Measurements from ENCODE around the gene BTBD17. TPM values are rescaled to one million over a fixed set of nuclear protein-coding genes. Genes with fewer than 3 reads are reported as not detected.

The BTBD17 gene
- total RNA-seq, 1 donor from 2014 or later, result not detected

DNA sequence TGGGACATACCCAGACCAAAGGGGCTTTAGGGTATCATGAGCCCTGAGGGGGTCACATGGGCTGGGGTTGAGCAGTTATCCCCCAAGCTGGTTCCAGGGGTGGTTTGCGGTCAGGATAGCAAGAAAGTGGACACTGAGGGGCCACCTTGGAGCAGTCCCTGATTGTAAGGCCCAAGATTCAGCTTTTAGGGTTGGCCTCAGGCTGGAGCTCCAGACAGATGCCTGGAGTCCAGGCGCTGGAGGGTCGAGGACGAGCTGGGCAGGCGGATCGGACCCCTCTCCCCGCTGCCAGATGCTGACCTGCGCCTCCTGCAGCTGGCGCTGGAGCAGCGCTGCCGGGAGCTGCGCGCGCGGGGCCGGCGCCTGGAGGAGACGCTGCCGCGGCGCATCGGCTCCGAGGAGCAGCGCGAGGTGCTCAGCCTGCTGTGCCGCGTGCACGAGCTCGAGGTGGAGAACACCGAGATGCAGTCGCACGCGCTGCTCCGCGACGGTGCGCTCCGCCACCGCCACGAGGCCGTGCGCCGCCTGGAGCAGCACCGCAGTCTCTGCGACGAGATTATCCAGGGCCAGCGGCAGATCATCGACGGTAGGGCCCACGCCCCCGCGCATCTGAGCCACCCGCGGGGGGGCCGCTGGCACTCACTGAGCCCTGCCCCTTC lies 10.0 kb downstream of the BTBD17 start:
- TF ChIP-seq, protein P1, sequence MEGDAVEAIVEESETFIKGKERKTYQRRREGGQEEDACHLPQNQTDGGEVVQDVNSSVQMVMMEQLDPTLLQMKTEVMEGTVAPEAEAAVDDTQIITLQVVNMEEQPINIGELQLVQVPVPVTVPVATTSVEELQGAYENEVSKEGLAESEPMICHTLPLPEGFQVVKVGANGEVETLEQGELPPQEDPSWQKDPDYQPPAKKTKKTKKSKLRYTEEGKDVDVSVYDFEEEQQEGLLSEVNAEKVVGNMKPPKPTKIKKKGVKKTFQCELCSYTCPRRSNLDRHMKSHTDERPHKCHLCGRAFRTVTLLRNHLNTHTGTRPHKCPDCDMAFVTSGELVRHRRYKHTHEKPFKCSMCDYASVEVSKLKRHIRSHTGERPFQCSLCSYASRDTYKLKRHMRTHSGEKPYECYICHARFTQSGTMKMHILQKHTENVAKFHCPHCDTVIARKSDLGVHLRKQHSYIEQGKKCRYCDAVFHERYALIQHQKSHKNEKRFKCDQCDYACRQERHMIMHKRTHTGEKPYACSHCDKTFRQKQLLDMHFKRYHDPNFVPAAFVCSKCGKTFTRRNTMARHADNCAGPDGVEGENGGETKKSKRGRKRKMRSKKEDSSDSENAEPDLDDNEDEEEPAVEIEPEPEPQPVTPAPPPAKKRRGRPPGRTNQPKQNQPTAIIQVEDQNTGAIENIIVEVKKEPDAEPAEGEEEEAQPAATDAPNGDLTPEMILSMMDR (IDR thresholded peaks at IDR 0.05), result peak; percentile 38
- Mint-ChIP-seq H3K9me3 (ENCODE audit: low read depth) (no peaks in the 10 kb centered on the region), H3K4me1 (ENCODE audit: low read depth) (no peaks in the 10 kb centered on the region), H3K4me3 (ENCODE audit: unreplicated experiment) (no peak overlapping the region), H3K27ac (ENCODE audit: unreplicated experiment) (no peak overlapping the region), H3K36me3 (ENCODE audit: low read depth) (no peaks in the 10 kb centered on the region), H3K27me3 (ENCODE audit: low read depth) (peaks cover 64% of the 10 kb centered on the region)
- no peak for DNase-seq (ENCODE audit: low spot score)

DNA sequence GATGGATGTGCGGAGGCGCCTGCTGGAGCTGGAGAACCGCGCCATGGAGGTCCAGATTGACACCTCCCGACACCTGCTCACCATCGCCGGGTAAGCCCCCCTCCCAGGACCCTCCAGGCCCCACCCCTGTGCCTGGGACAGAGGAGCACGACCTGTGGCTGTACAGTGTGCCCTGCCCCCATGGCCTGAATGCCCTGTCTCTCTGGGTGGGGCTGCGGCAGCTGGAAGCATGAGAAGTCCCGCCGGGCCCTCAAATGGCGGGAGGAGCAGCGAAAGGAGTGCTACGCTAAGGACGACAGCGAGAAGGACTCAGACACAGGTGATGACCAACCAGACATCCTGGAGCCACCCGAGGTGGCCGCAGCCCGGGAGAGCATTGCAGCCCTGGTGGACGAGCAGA lies 11.2 kb downstream of the BTBD17 start:
- Mint-ChIP-seq H3K4me1 (ENCODE audit: low read depth) (no peaks in the 10 kb centered on the region), H3K36me3 (ENCODE audit: low read depth) (no peaks in the 10 kb centered on the region), H3K9me3 (ENCODE audit: low read depth) (no peaks in the 10 kb centered on the region), H3K27ac (ENCODE audit: unreplicated experiment) (no peak overlapping the region), H3K4me3 (ENCODE audit: unreplicated experiment) (no peak overlapping the region), H3K27me3 (ENCODE audit: low read depth) (peaks cover 64% of the 10 kb centered on the region)
- no peak for DNase-seq (ENCODE audit: low spot score)
- TF ChIP-seq, protein P1 (IDR thresholded peaks at IDR 0.05), result no peak

DNA sequence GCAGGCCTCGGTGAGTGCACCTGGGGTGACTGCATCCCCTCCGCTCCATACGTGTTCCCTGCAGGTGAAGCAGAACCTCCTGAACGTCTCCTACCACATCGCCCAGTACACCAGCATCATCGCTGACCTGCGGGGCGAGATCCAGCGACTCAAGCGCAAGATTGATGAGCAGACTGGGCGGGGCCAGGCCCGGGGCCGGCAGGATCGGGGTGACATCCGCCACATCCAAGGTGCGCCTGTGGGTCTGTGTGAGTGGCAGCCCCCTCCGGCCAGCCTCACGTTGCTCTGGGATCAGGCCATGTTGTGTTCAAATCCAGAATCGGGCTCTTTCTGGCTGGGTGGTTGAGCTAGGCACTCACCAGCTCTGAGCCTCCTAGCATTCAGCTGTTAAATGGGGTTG lies 12.5 kb downstream of the BTBD17 start:
- DNase-seq (ENCODE audit: low spot score), result no peak
- no peak overlapping the region for H3K27ac Mint-ChIP-seq (ENCODE audit: unreplicated experiment)
- no peak overlapping the region for H3K4me3 Mint-ChIP-seq (ENCODE audit: unreplicated experiment)
- no peaks in the 10 kb centered on the region for H3K4me1 Mint-ChIP-seq (ENCODE audit: low read depth)
- peaks cover 68% of the 10 kb centered on the region for H3K27me3 Mint-ChIP-seq (ENCODE audit: low read depth)
- no peaks in the 10 kb centered on the region for H3K9me3 Mint-ChIP-seq (ENCODE audit: low read depth)
- TF ChIP-seq, protein P1 (IDR thresholded peaks at IDR 0.05), result no peak
- no peaks in the 10 kb centered on the region for H3K36me3 Mint-ChIP-seq (ENCODE audit: low read depth)

DNA sequence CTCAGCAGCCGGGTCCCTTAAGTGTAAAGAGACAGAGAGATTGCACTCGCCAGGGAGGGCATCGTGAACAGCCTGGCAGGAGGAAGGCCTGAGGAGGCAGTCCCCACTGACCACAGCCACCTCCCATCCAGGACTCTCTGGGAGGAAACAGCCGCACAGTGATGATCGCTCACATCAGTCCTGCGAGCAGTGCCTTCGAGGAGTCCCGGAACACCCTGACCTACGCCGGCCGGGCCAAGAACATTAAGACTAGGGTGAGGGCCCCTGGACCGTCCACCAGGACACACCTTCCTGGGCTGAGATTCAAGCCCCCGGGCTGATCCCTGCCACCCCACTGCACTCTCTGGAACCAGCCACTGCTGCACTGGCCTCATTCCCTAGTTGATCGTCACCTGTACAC lies 14.0 kb downstream of the BTBD17 start:
- H3K27me3 Mint-ChIP-seq (ENCODE audit: low read depth), result peaks cover 58% of the 10 kb centered on the region
- no peaks in the 10 kb centered on the region for H3K4me1 Mint-ChIP-seq (ENCODE audit: low read depth)
- no peaks in the 10 kb centered on the region for H3K36me3 Mint-ChIP-seq (ENCODE audit: low read depth)
- H3K4me3 Mint-ChIP-seq (ENCODE audit: unreplicated experiment), result no peak overlapping the region
- H3K9me3 Mint-ChIP-seq (ENCODE audit: low read depth), result no peaks in the 10 kb centered on the region
- no peak overlapping the region for H3K27ac Mint-ChIP-seq (ENCODE audit: unreplicated experiment)
- TF ChIP-seq, protein P1 (IDR thresholded peaks at IDR 0.05), result no peak
- no peak for DNase-seq (ENCODE audit: low spot score)

DNA sequence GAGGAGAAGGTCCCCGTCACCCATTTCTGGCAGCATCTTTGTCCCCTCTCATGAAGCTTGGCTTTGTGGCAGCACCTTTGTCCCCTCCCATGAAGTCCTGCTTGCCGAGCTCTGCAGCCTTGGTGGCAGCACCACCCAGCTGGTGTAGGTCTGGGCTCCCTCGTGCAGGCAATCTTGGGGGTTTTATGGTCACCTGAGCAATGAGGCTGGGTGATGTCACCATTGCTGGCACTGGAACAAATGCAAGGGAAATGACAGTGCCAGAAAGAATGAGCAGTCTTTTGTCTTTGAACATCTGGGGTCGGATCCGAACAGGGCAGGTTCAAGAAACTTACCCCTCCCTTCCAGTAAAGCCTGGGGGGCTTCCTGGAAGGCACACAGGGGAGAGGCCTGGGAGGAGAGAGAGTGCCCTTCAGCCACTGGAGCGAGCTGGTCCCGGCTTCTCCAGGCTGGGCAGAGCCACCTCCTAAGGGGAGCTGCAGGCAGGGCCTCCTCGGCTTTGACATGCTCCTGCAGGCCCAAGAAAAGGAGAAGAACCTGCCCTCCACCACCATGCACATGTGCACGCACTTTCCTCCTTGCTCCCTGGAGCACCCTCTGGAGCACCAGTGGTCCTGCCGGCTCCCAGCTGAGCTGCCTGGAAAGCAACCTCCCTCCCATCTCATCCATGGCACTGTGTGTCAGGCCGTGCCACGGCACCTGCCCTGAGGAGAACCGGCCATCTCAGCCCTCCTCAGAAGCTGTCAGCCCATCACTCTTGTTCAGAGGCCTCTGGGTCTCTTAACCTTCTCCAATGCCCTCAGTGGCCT lies 16.0 kb downstream of the BTBD17 start:
- no peak overlapping the region for H3K4me3 Mint-ChIP-seq (ENCODE audit: unreplicated experiment)
- H3K4me1 Mint-ChIP-seq (ENCODE audit: low read depth), result no peaks in the 10 kb centered on the region
- peaks cover 45% of the 10 kb centered on the region for H3K27me3 Mint-ChIP-seq (ENCODE audit: low read depth)
- no peak overlapping the region for H3K27ac Mint-ChIP-seq (ENCODE audit: unreplicated experiment)
- TF ChIP-seq, protein P1 (IDR thresholded peaks at IDR 0.05), result no peak
- no peaks in the 10 kb centered on the region for H3K9me3 Mint-ChIP-seq (ENCODE audit: low read depth)
- H3K36me3 Mint-ChIP-seq (ENCODE audit: low read depth), result no peaks in the 10 kb centered on the region
- DNase-seq (ENCODE audit: low spot score), result no peak

Measured in chondrocyte (in vitro differentiated cells).